IMR-90 (cell line): ENCODE data around the gene ABCA4. TPM values are rescaled to one million over a fixed set of nuclear protein-coding genes. Genes with fewer than 3 reads are reported as not detected.

Source experiments
- ATAC-seq: fragments of 200-7000 bp; cut with Tn5 transposase; 2 replicates; pipeline ENCODE4 v1.9.1; 2020; ENCODE audit warnings: low read depth, mild to moderate bottlenecking, moderate library complexity
- BruUV-seq: library from RNA; stranded (reverse); fragments of 400-500 nt; replicated peaks from 2 replicates; lab custom pipeline; 2021; lab: Mats Ljungman, UMichigan
- CTCF ChIA-PET: fragments of 300-600 bp; formaldehyde crosslinking; extraction: SDS; loops from one replicate; lab custom pipeline; 2021; ENCODE audit warnings: antibody characterized with exemption; lab: Yijun Ruan, JAX
- POLR2A ChIA-PET: fragments of 300-600 bp; sonication (Branson Sonifier 250); formaldehyde crosslinking; loops from one replicate; lab custom pipeline; 2022; ENCODE audit warnings: antibody characterized with exemption; ENCODE audit not compliant: unreplicated experiment; lab: Charles Lee
- DNase-seq: peaks from one replicate; pipeline ENCODE4 v3.0.0; 2013
- H2AFZ ChIP-seq: replicated peaks from 2 replicates; pipeline ENCODE3; 2013; ENCODE audit warnings: low read length, mild to moderate bottlenecking; ENCODE audit not compliant: poor library complexity
- H2AK5ac ChIP-seq: 2 replicates; pipeline ENCODE4 v1.6.1; 2013; ENCODE audit warnings: low read depth, low read length, inconsistent platforms
- H2AK9ac ChIP-seq: replicated peaks from 2 replicates; pipeline ENCODE3; 2013; ENCODE audit warnings: mild to moderate bottlenecking, low read depth, low read length, moderate library complexity; ENCODE audit not compliant: poor library complexity
- H2BK120ac ChIP-seq: 2 replicates; pipeline ENCODE4 v1.6.1; 2013; ENCODE audit warnings: low read depth, low read length, inconsistent platforms
- H2BK15ac ChIP-seq: 3 replicates; pipeline ENCODE4 v1.6.1; 2013; ENCODE audit warnings: low read depth, low read length, inconsistent platforms
- H2BK20ac ChIP-seq: 2 replicates; pipeline ENCODE4 v1.6.1; 2013; ENCODE audit warnings: low read depth, mild to moderate bottlenecking, inconsistent platforms, low read length, moderate library complexity
- H2BK5ac ChIP-seq: 2 replicates; pipeline ENCODE4 v1.6.1; 2013; ENCODE audit warnings: mild to moderate bottlenecking, low read depth, low read length, inconsistent platforms; ENCODE audit not compliant: poor library complexity, severe bottlenecking
- H3K14ac ChIP-seq: replicated peaks from 2 replicates; pipeline ENCODE4 v1.6.1; 2013; ENCODE audit warnings: low read depth, low read length, inconsistent platforms
- H3K18ac ChIP-seq: 2 replicates; pipeline ENCODE4 v1.6.1; 2013; ENCODE audit warnings: low read depth, low read length, control low read depth
- H3K23ac ChIP-seq: 2 replicates; pipeline ENCODE4 v1.6.1; 2013; ENCODE audit warnings: low read depth, low read length, inconsistent platforms
- H3K27ac ChIP-seq: 2 replicates; pipeline ENCODE4 v1.5.1; 2013; ENCODE audit warnings: mild to moderate bottlenecking, control low read depth, low read length; ENCODE audit not compliant: insufficient read depth
- H3K27me3 ChIP-seq: 2 replicates; pipeline ENCODE4 v1.6.1; 2013; ENCODE audit warnings: low read length; ENCODE audit not compliant: control insufficient read depth, insufficient read depth
- H3K36me3 ChIP-seq: 2 replicates; pipeline ENCODE4 v1.6.1; 2013; ENCODE audit warnings: low read length, mixed read lengths; ENCODE audit not compliant: control insufficient read depth, insufficient read depth
- H3K4ac ChIP-seq: 2 replicates; pipeline ENCODE4 v1.6.1; 2013; ENCODE audit warnings: low read depth, low read length, inconsistent platforms
- H3K4me1 ChIP-seq: 2 replicates; pipeline ENCODE4 v1.6.1; 2013; ENCODE audit warnings: low read length, mixed read lengths; ENCODE audit not compliant: control insufficient read depth, insufficient read depth
- H3K4me2 ChIP-seq: 2 replicates; pipeline ENCODE4 v1.6.1; 2013; ENCODE audit warnings: low read depth, mild to moderate bottlenecking, control low read depth, low read length, moderate library complexity
- H3K4me3 ChIP-seq: 2 replicates; pipeline ENCODE4 v1.5.1; 2013; ENCODE audit warnings: low read depth, mild to moderate bottlenecking, control low read depth, low read length, moderate library complexity; ENCODE audit not compliant: insufficient read depth
- H3K56ac ChIP-seq: 2 replicates; pipeline ENCODE4 v1.6.1; 2013; ENCODE audit warnings: low read length, inconsistent platforms; ENCODE audit not compliant: insufficient read depth; ENCODE audit errors: extremely low read depth
- H3K79me1 ChIP-seq, 2 experiments: 2 replicates each; pipeline ENCODE4 v1.6.1; 2013; ENCODE audit warnings: low read length in 2 of 2, inconsistent platforms in 1 of 2, low read depth in 1 of 2
- H3K9ac ChIP-seq: 2 replicates; pipeline ENCODE4 v1.6.1; 2013; ENCODE audit warnings: low read depth, low read length, control low read depth
- H3K9me1 ChIP-seq: 2 replicates; pipeline ENCODE4 v1.6.1; 2013; ENCODE audit warnings: low read length, inconsistent platforms; ENCODE audit not compliant: insufficient read depth
- H3K9me3 ChIP-seq: 2 replicates; pipeline ENCODE4 v1.6.1; 2013; ENCODE audit warnings: low read length; ENCODE audit not compliant: control insufficient read depth, insufficient read depth
- H4K20me1 ChIP-seq: 2 replicates; pipeline ENCODE4 v1.6.1; 2013; ENCODE audit warnings: low read length, inconsistent platforms; ENCODE audit not compliant: insufficient read depth
- H4K5ac ChIP-seq: 2 replicates; pipeline ENCODE4 v1.6.1; 2013; ENCODE audit warnings: mild to moderate bottlenecking, low read depth, low read length, control low read depth
- H4K8ac ChIP-seq, 2 experiments: 2 replicates each; pipeline ENCODE4 v1.6.1; 2013; ENCODE audit warnings: low read depth in 2 of 2, low read length in 2 of 2, control low read depth in 1 of 2, inconsistent platforms in 1 of 2
- H4K91ac ChIP-seq: 2 replicates; pipeline ENCODE4 v1.6.1; 2013; ENCODE audit warnings: low read depth, low read length, inconsistent platforms; ENCODE audit not compliant: insufficient read depth
- BHLHE40 ChIP-seq: fragments of 150-350 bp; IDR thresholded peaks from 2 replicates; pipeline ENCODE4 v1.6.1; 2016; ENCODE audit warnings: mild to moderate bottlenecking, low read depth, low read length
- CEBPB ChIP-seq: IDR thresholded peaks from 2 replicates; pipeline ENCODE4 v1.6.1; 2012; ENCODE audit warnings: low read depth, low read length, improper control_type of control experiment
- CHD1 ChIP-seq: IDR thresholded peaks from 2 replicates; pipeline ENCODE4 v1.6.1; 2012; ENCODE audit warnings: low read depth, low read length, improper control_type of control experiment
- MXI1 ChIP-seq: IDR thresholded peaks from 2 replicates; pipeline ENCODE4 v1.6.1; 2012; ENCODE audit warnings: low read depth, mild to moderate bottlenecking, low read length, moderate library complexity, borderline replicate concordance
- NFE2L2 ChIP-seq: fragments of 150-350 bp; IDR thresholded peaks from 2 replicates; pipeline ENCODE4 v1.6.1; 2016; ENCODE audit warnings: low read depth, mild to moderate bottlenecking, low read length
- POLR2A ChIP-seq: IDR thresholded peaks from 2 replicates; pipeline ENCODE4 v1.6.1; 2012; ENCODE audit warnings: mild to moderate bottlenecking, low read depth, low read length
- RCOR1 ChIP-seq: IDR thresholded peaks from 2 replicates; pipeline ENCODE4 v1.6.1; 2012; ENCODE audit warnings: mild to moderate bottlenecking, low read length, improper control_type of control experiment; ENCODE audit not compliant: insufficient replicate concordance
- WGBS, 2 experiments: methylation state at CpG; one replicate each; pipeline versions ENCODE4 v1.1.5 to v1.1.7; 2013; ENCODE audit warnings: missing lambda C conversion rate in 2 of 2; ENCODE audit not compliant: insufficient read length in 1 of 2; ENCODE audit errors: extremely low coverage in 2 of 2; 5-methylcytosine and 5-hydroxymethylcytosine counted together
- dilution Hi-C: fragments of 300-500 bp; cut with HindIII; formaldehyde crosslinking; loops from one replicate; pipeline ENCODE4 v1.14.3; 2018; ENCODE audit warnings: low sequenced_read_pairs; ENCODE audit not compliant: unreplicated experiment
- in situ Hi-C: fragments of 300-500 bp; cut with MboI; formaldehyde crosslinking; loops from 3 replicates; pipeline ENCODE4 v1.14.3; 2019; ENCODE audit warnings: low sequenced_read_pairs, inconsistent platforms, mixed read lengths
- intact Hi-C: fragments of 100-400 bp; cut with micrococcal nuclease; formaldehyde crosslinking; loops from 2 replicates; pipeline ENCODE4 v1.10.0; 2022
- polyA plus RNA-seq, 3 experiments: library from polyadenylated mRNA; depleted of rRNA; stranded (reverse); fragments of >200 nt; gene quantifications; 2 replicates each; pipeline ENCODE4 v1.2.3, GENCODE V29; 2012; ENCODE audit warnings: low replicate concordance in 1 of 3
- total RNA-seq: library from RNA; depleted of rRNA; stranded (reverse); fragments of >200 nt; gene quantifications from 2 replicates; pipeline ENCODE4 v1.2.3, GENCODE V29; 2012
- TF ChIP-seq, protein P1 (sequence below): fragments of 150-350 bp; IDR thresholded peaks from 2 replicates; pipeline ENCODE4 v1.6.1; 2017; ENCODE audit warnings: mild to moderate bottlenecking, antibody characterized with exemption, low read length, low read depth
- TF ChIP-seq, protein P2 (sequence below): fragments of 150-350 bp; IDR thresholded peaks from 2 replicates; pipeline ENCODE4 v1.6.1; 2016; ENCODE audit warnings: low read depth, mild to moderate bottlenecking, low read length, moderate library complexity, borderline replicate concordance

The ABCA4 gene
- total and polyA plus RNA-seq, 2 of the 4 experiments (the other 2 are of a cell fraction), result under 0.01 to 0.36 TPM

DNA sequence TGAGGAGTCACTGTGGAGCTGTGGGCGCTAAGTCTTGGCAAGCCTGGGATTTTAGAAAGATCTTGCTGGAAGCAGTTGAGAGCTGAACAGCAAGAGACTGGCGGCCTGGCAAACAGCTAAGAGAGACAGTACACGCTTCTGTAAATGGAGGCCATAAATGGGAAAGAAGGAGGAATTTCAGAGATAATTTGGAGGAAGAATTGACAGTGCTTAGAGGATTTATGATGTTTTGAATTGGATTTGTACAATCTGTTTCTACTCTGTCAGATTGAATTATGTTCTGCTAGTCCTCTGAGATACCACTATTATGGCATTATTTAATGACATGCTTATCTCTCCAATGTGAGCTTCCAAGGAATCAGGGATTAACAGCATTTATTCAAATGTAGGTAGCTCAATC is 50.1 kb downstream of the ABCA4 start:
- H3K18ac ChIP-seq, result peak overlapping the region; percentile 13; the same call in 1 of the 2 replicates
- DNase-seq (no peak), ATAC-seq (no peak)
- 0 out of 3 replicates have a peak overlapping the region, but pooled peaks have one; percentile 46 for H2BK15ac ChIP-seq
- TF ChIP-seq CEBPB (no peak), MXI1 (no peak), BHLHE40 (no peak), NFE2L2 (no peak), CHD1 (no peak), RCOR1 (no peak), POLR2A (no peak)
- TF ChIP-seq, protein P1, sequence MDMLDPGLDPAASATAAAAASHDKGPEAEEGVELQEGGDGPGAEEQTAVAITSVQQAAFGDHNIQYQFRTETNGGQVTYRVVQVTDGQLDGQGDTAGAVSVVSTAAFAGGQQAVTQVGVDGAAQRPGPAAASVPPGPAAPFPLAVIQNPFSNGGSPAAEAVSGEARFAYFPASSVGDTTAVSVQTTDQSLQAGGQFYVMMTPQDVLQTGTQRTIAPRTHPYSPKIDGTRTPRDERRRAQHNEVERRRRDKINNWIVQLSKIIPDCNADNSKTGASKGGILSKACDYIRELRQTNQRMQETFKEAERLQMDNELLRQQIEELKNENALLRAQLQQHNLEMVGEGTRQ, result no peak
- TF ChIP-seq, protein P2, sequence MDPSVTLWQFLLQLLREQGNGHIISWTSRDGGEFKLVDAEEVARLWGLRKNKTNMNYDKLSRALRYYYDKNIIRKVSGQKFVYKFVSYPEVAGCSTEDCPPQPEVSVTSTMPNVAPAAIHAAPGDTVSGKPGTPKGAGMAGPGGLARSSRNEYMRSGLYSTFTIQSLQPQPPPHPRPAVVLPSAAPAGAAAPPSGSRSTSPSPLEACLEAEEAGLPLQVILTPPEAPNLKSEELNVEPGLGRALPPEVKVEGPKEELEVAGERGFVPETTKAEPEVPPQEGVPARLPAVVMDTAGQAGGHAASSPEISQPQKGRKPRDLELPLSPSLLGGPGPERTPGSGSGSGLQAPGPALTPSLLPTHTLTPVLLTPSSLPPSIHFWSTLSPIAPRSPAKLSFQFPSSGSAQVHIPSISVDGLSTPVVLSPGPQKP, result no peak
- H4K91ac ChIP-seq, result no peak overlapping the region; the same call in 1 of the 2 replicates
- H3K4me2 ChIP-seq, result no peak overlapping the region
- no peak overlapping the region for H2BK5ac ChIP-seq
- no peaks in the 10 kb centered on the region for H3K79me1 ChIP-seq
- no peak overlapping the region for H2BK20ac ChIP-seq
- no peak overlapping the region for H3K56ac ChIP-seq
- peaks cover 23% of the 10 kb centered on the region for H3K4me1 ChIP-seq
- H3K4ac ChIP-seq, result 0 out of 2 replicates have a peak overlapping the region, but pooled peaks have one; percentile 26
- peak overlapping the region; percentile 28; the same call in 1 of the 2 replicates for H2BK120ac ChIP-seq
- H3K36me3 ChIP-seq, result no peaks in the 10 kb centered on the region
- no TSS peak for BruUV-seq
- H3K23ac ChIP-seq, result no peak overlapping the region
- dilution Hi-C loops, result no loop called here
- H3K4me3 ChIP-seq, result no peak overlapping the region
- H3K14ac ChIP-seq, result no peak overlapping the region
- CTCF ChIA-PET, result interaction anchor here (0.6 to 1.8 kb wide), 2 partner anchors 131 to 264 kb away, joined by 3 to 9 read pairs; no protein-coding TSS in a partner anchor
- H2AK5ac ChIP-seq, result peak overlapping the region; percentile 43; the same call in 1 of the 2 replicates
- POLR2A ChIA-PET, result no interaction called here
- intact Hi-C loops, result no loop called here
- H3K9ac ChIP-seq, result no peak overlapping the region
- H3K9me1 ChIP-seq, result peaks cover 27% of the 10 kb centered on the region
- WGBS, 2 experiments, result 97% methylated on average over 3 of the region's 3 CpGs; no CpG with 5 or more reads in 1 of the 2 experiments
- in situ Hi-C loops, result loop anchor here (25.0 kb wide), 1 partner anchor 741 kb away; the partner anchor contains the start of gene SLC44A3
- H3K9me3 ChIP-seq, result no peaks in the 10 kb centered on the region
- no peak overlapping the region for H4K8ac ChIP-seq
- H4K20me1 ChIP-seq, result no peaks in the 10 kb centered on the region
- H4K5ac ChIP-seq, result peak overlapping the region; percentile 18; the same call in 1 of the 2 replicates
- no peak overlapping the region for H2AFZ ChIP-seq
- no peak overlapping the region for H2AK9ac ChIP-seq
- no peaks in the 10 kb centered on the region for H3K27me3 ChIP-seq
- no peak overlapping the region for H3K27ac ChIP-seq
